ENCODE measurements around the gene ROBO1. TPM values are rescaled to one million over a fixed set of nuclear protein-coding genes. Genes with fewer than 3 reads are reported as not detected.

Gene ROBO1
- total and polyA plus RNA-seq, 2 of the 13 experiments (the other 11 are each of a cell fraction or from before 2014, with no cell fraction given), result 52.2 to 71.0 TPM

DNA sequence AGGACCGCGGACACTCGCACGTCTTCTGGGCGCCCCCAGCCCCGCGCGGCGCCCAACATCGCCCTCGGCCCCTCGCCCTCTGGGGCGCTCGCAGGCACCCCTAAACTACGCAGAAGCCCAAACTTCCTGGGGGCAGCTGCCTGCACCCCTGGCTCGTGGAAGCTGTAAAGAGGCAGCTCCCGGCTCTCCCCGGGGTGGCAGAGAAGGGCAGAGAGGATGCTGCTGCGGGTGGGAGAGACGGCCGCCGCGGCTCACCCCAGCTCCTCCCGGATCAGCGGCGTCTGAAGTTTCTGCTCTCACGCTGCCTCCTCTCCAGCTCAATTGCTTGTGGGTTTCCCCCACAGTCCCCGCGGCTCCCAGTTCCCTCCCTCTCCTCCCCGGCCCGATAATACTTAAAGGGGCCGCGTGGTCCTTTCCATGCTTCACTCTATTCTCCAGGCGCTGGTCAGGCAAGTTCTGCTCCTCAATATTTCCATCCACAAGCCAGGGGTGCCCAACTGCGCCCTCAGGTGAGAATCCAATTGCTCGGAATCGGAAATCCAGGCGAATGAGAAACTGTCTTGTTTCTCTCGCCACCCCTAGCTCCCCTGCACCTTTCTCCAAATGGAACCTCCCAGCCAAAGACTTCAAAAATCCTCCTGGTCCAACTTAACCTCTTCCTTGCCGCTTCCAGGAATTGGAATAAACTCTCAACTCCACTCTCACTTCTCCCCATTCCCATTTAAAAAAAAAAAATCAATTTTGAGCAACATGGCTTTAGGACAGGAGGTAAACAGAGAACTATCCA lies 748.5 kb downstream of the ROBO1 start:
- H3K27me3 ChIP-seq (ENCODE audit: control insufficient read depth in 1 of 2, insufficient read depth in 2 of 2, low read length in 2 of 2), result no peaks in the 10 kb centered on the region; a peak in 1 of 5 replicates
- no peaks in the 10 kb centered on the region; the same call in 1 of the 2 replicates for H4K20me1 ChIP-seq (ENCODE audit: insufficient read depth, low read length)
- CTCF ChIA-PET (ENCODE audit: low intra/inter-chr PET ratio, low total read pairs), result no interaction called here
- peak overlapping the region; percentile 95 to 98 (median 95) for H3K4me3 ChIP-seq (replicated peaks in 1 of 3; ENCODE audit: insufficient read depth in 1 of 3, low read depth in 2 of 3, low read length in 3 of 3)
- FAIRE-seq (peak; percentile 84), DNase-seq (ENCODE audit: low spot score) (peak; percentile 84), ATAC-seq (peak; percentile 89)
- H3K4me2 ChIP-seq (ENCODE audit: low read depth, low read length), result peak overlapping the region; percentile 82
- intact Hi-C loops (cut with micrococcal nuclease; ENCODE audit: unreplicated experiment), result loop anchor here (2.0 to 5.0 kb wide), 2 partner anchors 175 to 187 kb away; no protein-coding TSS in a partner anchor
- peaks cover 59% of the 10 kb centered on the region for H3K79me2 ChIP-seq (ENCODE audit: insufficient read depth, low read length)
- H2AFZ ChIP-seq (ENCODE audit: low read length), result peak overlapping the region; percentile 99
- H3K9ac ChIP-seq (ENCODE audit: insufficient read depth, low read depth, low read length), result peak overlapping the region; percentile 88
- H3K36me3 ChIP-seq (replicated peaks in 1 of 2; ENCODE audit: control insufficient read depth in 1 of 2, insufficient read depth in 2 of 2, low read length in 2 of 2), result no peaks in the 10 kb centered on the region
- no peaks in the 10 kb centered on the region for H3K9me3 ChIP-seq (ENCODE audit: low read length)
- peaks cover 18% of the 10 kb centered on the region for H3K4me1 ChIP-seq (ENCODE audit: insufficient read depth, low read length)
- POLR2A ChIA-PET, result interaction anchor here (0.9 to 1.9 kb wide), 14 partner anchors 9 to 351 kb away, joined by 3 to 13 read pairs (median 6); no protein-coding TSS in a partner anchor
- peak overlapping the region; percentile 98 for H3K27ac ChIP-seq (ENCODE audit: extremely low read length, insufficient read depth, low read length)
- under 1% methylated on average over 12 of the region's 40 CpGs for WGBS (ENCODE audit: low lambda C conversion rate)
- in situ Hi-C loops (cut with HindIII; ENCODE audit: extremely low pct_ligation_motif_present, low pct_unique_long_range_greater_than_20kb), result loop anchor here (5.0 kb wide), 1 partner anchor 352 kb away; no protein-coding TSS in a partner anchor
- no TSS peak for BruUV-seq (replicated peaks)
- no peak for TF ChIP-seq ZNF24 (IDR thresholded peaks at IDR 0.05)
- TF ChIP-seq THAP9 (CRISPR knock-in tag; IDR thresholded peaks at IDR 0.05; ENCODE audit: borderline replicate concordance), result peak; percentile 12; the same call in 1 of the 2 replicates
- TF ChIP-seq ETS1 (CRISPR knock-in tag; IDR thresholded peaks at IDR 0.05), result no peak
- TF ChIP-seq ZNF3 (CRISPR knock-in tag; IDR thresholded peaks at IDR 0.05), result peak; percentile 87; the same call in 1 of the 2 replicates
- no peak for TF ChIP-seq CCDC6 (CRISPR knock-in tag; IDR thresholded peaks at IDR 0.05)
- TF ChIP-seq, protein P1, sequence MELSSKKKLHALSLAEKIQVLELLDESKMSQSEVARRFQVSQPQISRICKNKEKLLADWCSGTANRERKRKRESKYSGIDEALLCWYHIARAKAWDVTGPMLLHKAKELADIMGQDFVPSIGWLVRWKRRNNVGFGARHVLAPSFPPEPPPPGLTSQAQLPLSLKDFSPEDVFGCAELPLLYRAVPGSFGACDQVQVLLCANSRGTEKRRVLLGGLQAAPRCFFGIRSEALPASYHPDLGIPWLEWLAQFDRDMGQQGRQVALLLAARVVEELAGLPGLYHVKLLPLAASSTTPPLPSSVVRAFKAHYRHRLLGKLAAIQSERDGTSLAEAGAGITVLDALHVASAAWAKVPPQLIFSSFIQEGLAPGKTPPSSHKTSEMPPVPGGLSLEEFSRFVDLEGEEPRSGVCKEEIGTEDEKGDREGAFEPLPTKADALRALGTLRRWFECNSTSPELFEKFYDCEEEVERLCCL (CRISPR knock-in tag; IDR thresholded peaks at IDR 0.05; ENCODE audit: borderline replicate concordance), result no peak
- TF ChIP-seq, protein P2, sequence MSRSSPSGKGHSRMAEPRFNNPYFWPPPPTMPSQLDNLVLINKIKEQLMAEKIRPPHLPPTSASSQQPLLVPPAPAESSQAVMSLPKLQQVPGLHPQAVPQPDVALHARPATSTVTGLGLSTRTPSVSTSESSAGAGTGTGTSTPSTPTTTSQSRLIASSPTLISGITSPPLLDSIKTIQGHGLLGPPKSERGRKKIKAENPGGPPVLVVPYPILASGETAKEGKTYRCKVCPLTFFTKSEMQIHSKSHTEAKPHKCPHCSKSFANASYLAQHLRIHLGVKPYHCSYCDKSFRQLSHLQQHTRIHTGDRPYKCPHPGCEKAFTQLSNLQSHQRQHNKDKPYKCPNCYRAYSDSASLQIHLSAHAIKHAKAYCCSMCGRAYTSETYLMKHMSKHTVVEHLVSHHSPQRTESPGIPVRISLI (CRISPR knock-in tag; IDR thresholded peaks at IDR 0.05; ENCODE audit: borderline replicate concordance), result no peak; the same call in 1 of the 2 replicates
- no peak for TF ChIP-seq NFE2L1 (CRISPR knock-in tag; IDR thresholded peaks at IDR 0.05; ENCODE audit: borderline replicate concordance)
- peak; percentile 87 for TF ChIP-seq REPIN1 (CRISPR knock-in tag; IDR thresholded peaks at IDR 0.05; ENCODE audit: borderline replicate concordance, low read depth)
- no peak for TF ChIP-seq BCLAF1 (IDR thresholded peaks at IDR 0.05)
- TF ChIP-seq BRD4 (CRISPR knock-in tag; IDR thresholded peaks at IDR 0.05), result no peak; the same call in 1 of the 2 replicates
- TF ChIP-seq SIN3B (IDR thresholded peaks at IDR 0.05; ENCODE audit: low read length), result no peak
